ENCODE measurements around the gene USP7.
"Not testable (repeated sequence)": the region's sequence is repeated elsewhere in the genome, so short reads cannot be mapped to it uniquely, and the experiment has no call there.

Gene USP7

DNA sequence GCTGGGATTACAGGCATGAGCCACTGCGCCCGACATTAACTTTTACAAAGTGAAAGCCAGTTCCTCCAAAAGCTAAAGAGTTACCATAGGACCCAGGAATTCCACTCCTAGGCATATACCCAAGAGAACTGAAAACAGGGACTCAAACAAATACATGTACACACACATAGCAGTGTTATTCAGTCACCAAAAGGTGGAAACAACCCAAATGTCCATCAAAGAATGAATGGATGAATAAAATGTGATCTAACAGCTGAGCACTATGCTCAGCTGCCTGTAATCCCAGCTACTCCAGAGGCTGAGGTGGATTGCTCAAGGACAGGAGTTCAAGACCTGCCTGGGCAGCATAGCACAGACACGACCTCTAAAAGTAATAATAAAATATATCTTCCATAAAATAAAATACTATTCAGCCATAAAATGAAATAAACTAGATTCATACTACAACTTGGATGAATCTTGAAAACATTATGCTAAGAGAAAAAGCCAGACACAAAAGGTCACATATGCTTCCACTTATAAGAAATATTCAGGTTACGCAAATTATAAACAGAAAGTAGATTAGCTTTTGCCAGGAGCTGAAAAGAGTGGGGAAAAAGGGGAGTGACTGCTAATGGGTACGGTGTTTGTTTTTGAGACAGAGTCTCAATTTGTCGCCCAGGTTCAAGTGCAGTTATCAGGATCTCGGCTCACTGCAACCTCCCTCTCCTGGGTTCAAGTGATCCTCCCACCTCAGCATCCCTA is 9.3 kb upstream of the USP7 start:
- DNase-seq = no peak

GRCh38 chr16:8971416-8971815 is 7.7 kb upstream of the USP7 start:
- no peak for DNase-seq

DNA sequence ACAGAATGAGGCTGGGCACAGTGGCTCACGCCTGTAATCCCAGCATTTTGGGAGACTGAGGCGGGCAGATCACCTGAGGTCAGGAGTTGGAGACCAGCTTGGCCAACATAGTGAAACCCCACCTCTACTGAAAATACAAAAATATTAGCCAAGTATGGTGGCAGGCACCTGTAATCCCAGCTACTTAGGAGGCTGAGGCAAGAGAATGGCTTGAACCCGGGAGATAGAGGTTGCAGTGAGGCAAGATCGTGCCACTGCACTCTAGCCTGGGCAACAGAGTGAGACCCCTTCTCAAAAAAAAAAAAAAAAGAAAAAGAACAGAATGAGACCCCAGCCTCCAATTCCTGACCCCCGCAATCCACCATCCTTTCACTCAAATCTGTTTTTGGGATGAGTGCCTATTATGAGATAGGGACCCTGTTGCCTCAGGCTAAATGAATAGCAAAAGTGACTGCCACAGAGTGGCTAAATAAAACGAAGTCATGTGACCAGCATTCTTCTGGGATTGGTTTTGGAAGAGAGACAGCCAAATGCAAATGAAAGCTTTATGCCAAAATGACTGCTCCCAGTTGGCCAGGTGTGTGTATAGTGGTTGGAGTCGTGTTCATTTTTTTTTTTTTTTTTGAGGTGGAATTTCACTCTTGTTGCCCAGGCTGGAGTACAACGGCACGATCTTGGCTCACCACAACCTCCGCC is 5.6 kb upstream of the USP7 start:
- DNase-seq = not testable (repeated sequence)

- DNase-seq = not testable (repeated sequence)
Measured at GRCh38 chr16:8968054-8968453, 4.3 kb upstream of the USP7 start.

GRCh38 chr16:8967132-8967821 is 3.6 kb upstream of the USP7 start:
- DNase-seq = no peak

- DNase-seq = no peak
Measured at GRCh38 chr16:8966817-8967131, 3.1 kb upstream of the USP7 start.

DNA sequence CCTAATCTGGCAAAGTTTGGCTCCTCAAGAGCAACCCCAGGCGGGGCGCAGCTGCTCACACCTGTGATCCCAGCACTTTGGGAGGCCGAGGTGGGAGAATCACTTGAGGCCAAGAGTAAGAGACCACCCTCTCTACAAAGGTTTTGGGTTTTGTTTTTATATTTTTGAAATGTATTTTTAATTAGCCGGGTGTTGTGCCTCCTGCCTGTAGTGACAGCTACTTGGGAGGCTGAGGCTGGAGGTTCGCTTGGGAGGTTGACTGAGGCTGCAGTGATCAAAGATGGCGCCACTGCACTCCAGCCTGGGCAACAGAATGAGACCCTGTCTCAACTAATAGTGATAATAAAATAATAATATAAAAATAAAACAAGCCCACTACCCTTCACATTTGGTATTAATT is 756 bp upstream of the USP7 start:
- no peak for DNase-seq

GRCh38 chr16:8963010-8963820 is 491 bp downstream of the USP7 start:
- DNase-seq = peak; percentile 28

DNA sequence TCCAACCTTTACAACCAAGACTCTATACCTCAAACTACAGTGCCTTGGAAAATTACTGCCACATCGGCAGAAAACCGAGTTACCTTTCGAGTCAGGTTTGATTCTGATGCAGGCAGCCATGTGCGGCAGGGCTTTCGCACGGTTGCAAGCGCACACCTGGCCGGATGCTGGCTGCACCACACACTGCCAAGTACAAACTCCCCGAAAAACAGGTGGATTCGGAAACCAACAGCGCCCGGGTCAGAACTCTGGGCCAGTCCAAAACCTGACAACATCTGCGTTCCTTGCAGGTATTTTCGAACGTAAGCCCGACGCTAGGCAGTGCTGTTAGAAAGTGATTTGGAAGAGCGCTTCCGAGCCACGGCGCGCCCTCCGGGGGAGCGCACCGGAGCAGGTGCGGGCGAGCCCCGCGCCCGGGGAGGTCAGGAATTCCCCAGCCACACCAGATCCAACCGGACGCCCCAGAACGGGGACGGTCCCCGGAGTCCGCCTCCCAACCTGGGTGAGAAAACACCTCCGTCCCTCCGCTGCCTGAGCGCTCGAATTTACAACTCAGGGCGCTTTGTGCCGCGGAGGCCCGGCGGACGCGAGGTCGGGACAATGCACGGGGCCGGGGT is 1.2 kb downstream of the USP7 start:
- peak; percentile 39 for DNase-seq

DNA sequence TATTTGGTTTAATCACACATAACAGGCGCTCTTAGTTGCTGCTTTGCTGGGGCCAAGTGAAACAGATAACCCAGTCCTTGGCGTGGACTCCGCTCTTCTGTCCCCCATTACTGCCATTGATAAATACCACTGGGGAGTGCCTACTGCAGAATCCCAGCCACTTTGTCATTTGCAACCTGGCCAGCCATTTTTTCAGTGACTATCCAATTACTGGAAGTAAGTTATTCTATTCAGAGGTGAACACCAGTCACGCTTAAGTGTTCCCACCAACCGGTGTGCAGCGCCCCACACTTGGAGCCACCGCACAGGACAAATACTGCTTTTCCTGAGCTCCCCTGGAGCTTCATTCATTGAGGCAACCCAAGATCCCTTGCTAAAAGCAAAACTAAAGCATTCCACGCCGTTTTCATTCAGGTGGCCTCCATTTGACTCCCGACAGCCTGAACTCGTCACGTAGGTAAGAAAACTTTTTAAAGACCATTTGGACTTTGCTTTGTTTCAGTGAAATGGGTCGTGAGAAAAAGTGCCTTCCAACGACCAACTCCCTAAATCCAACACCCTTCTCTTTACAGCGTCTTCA is 1.8 kb downstream of the USP7 start:
- DNase-seq = no peak

DNA sequence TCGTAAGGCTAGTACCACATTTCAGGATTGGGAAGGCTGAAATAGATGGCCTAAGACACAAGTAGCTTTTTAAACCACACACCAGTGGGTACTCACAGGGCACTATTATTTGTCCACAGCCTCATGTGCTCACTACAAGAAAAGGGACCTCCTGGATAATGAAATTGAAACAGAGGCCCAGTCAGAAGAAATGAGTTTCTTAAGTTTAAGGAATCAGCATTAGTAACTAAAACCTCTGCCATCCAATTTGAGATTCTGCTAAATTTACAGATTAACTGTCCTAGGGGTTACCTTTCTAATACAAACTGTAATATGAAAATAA is 3.0 kb downstream of the USP7 start:
- no peak for DNase-seq

- DNase-seq = no peak
Measured at GRCh38 chr16:8959921-8960787, 3.6 kb downstream of the USP7 start.

GRCh38 chr16:8958344-8959167 is 5.2 kb downstream of the USP7 start:
- no peak for DNase-seq

- no peak for DNase-seq
Measured at GRCh38 chr16:8957509-8958157, 6.1 kb downstream of the USP7 start.

DNA sequence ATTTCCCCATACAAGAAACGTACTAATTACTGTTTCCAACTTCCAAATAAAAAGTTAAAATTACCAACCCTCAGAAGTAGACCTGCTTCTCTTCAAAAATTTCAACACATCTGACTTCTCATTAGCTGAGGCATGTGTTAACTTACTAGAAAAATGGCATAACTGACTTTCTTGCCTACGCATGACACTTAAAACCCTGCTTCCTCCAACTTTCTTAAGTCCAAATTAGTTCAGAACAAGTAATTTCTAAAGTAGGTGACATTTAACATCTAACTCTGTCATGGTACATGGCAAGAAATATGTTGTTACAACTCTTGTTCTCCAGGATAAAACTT is 6.7 kb downstream of the USP7 start:
- no peak for DNase-seq

DNA sequence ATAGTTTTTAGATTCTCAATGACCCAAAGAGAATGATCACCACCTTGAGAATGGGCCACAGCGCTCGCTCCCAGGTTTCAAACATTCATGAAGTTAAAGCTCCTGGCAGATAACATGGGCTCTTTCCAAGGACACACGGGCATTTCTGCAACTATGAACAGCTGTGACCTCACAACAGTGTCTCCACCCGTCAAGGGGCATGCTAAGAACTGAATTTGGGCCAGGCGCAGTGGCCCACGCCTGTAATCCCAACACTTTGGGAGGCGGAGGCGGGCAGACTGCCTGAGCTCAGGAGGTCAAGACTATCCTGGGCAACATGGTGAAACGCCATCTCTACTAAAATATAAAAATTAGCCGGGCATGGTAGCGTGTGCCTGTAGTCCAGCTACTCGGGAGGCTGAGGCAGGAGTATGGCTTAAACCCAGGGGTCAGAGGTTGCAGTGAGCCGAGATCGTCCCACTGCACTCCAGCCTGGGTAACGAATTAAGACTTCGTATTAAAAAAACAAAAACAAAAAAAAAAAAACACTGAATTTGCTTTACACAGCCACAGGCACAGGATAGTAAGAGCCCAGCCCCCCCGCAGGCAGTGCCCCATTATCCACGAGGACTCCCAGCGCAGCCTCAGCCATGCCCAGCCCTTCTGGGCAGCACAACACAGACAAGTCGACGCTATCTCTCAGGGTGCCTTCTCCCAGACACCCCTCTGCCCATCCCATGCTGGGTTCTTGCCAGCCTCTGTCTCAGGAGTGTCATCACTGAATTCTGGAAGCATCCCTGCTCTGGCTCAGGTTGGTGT is 7.2 kb downstream of the USP7 start:
- DNase-seq = no peak

- no peak for DNase-seq
Measured at GRCh38 chr16:8955828-8956227, 7.9 kb downstream of the USP7 start.

- DNase-seq = no peak
Measured at GRCh38 chr16:8953064-8953463, 10.6 kb downstream of the USP7 start.

DNA sequence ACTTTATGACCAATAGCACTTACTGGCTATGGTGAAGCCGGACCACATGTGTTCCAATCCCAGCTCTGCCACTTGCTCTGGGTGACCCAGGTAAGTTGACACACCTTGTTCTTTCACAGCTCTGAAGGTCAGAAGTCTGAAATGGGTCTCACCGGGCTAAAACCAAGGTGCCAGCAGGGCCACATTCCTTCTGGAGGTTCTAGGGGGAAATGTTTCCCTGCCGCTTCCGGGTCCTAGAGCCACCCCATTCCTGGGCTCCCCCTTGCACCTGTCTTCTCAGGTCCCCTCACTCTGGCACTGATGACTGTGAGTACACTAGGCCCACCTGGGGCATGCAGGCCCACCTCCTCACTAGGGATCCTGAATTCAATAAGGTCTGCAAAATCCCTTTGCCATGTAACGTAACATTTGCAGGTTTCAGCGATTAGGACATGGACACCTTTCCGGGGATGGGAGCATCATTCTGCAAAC is 11.4 kb downstream of the USP7 start:
- no peak for DNase-seq
